ENCODE measurements around the gene YWHAG. TPM values are rescaled to one million over a fixed set of nuclear protein-coding genes. Genes with fewer than 3 reads are reported as not detected.

Gene YWHAG
- total and polyA plus RNA-seq, 9 of the 15 experiments (the other 6 are each of a cell fraction or from before 2014, with no cell fraction given), result 30.4 to 246 (median 94.5) TPM

- TF ChIP-seq PKNOX1 (IDR thresholded peaks at IDR 0.05) (peak; percentile 40; the same call in 1 of the 2 replicates), ZNF277 (CRISPR knock-in tag; IDR thresholded peaks at IDR 0.05; ENCODE audit: borderline replicate concordance) (no peak), ZNF507 (tag; conservative IDR thresholded peaks at IDR 0.05) (no peak), NONO (IDR thresholded peaks at IDR 0.05; ENCODE audit: low read depth in 2 of 2, low read length in 1 of 2) (no peak), SRSF3 (IDR thresholded peaks at IDR 0.05; ENCODE audit: insufficient read depth, low read length) (no peak)
These were observed 2.0 kb downstream of the YWHAG start (continued) for GRCh38 chr7:76356823-76357222.

DNA sequence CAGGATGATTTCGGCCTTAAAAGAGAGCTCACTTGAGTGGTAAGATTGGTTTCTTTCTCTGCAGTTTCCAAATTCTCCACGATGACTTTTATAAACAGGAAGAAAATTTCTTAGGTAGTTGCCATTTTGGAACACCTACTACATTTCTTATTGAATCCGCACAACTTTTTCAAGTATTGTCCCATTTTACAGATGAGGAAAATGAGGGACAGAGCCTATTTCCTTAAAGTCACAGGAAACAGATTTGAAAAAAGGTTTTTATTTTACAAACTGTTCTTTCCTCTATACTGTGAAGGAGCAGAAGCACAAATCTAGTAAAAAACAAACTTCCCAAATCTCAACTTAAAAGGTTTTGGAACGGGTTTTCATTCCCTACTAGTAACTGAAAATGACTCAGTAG lies 2.7 kb downstream of the YWHAG start:
- Histone ChIP-seq H3K4me3 (no peak overlapping the region), H3K4me2 (ENCODE audit: insufficient read depth, low read length) (0 out of 2 replicates have a peak overlapping the region, but pooled peaks have one; percentile 10), H3K9me3 (replicated peaks; ENCODE audit: control insufficient read depth, insufficient read depth, low read depth, low read length) (no peaks in the 10 kb centered on the region), H2AFZ (ENCODE audit: low read depth, low read length) (no peak overlapping the region), H3K9me1 (ENCODE audit: control insufficient read depth, insufficient read depth, low read length) (peaks cover 5% of the 10 kb centered on the region), H3K9ac (ENCODE audit: insufficient read depth in 1 of 2, low read depth in 2 of 2, low read length in 2 of 2) (peak overlapping the region in 1 of 2 experiments; percentile 84; a peak in 1 of 4 replicates), H4K20me1 (replicated peaks; ENCODE audit: control insufficient read depth, insufficient read depth, low read length) (peaks cover 48% of the 10 kb centered on the region), H3K27ac (ENCODE audit: extremely low read depth, low read depth, low read length) (no peak overlapping the region), H3K27me3 (ENCODE audit: control insufficient read depth in 2 of 2, insufficient read depth in 2 of 2, low read length in 2 of 2) (no peaks in the 10 kb centered on the region), H3K79me2 (ENCODE audit: control insufficient read depth, insufficient read depth, low read length) (peaks cover 77% of the 10 kb centered on the region), H3K36me3 (ENCODE audit: control insufficient read depth, insufficient read depth, low read length) (peaks cover 65% of the 10 kb centered on the region), H3K4me1 (replicated peaks in 1 of 2; ENCODE audit: control insufficient read depth in 2 of 2, insufficient read depth in 2 of 2, low read length in 2 of 2) (peaks cover 14 to 25% of the 10 kb centered on the region in 2 experiments)
- ChIA-PET CTCF (ENCODE audit: low intra/inter-chr PET ratio) (no interaction called here), POLR2A (interaction anchor here (0.7 to 2.4 kb wide), 4 partner anchors 8 to 38 kb away, joined by 3 to 15 read pairs (median 4); no protein-coding TSS in a partner anchor)
- FAIRE-seq (no peak), ATAC-seq (no peak), DNase-seq (ENCODE audit: extremely low read depth in 1 of 4, low spot score in 3 of 4) (no peak)
- 53% methylated on average over 4 of the region's 4 CpGs for WGBS (ENCODE audit: insufficient coverage, low coverage, missing lambda C conversion rate)
- in situ Hi-C loops (cut with MboI), result no loop called here
- intact Hi-C loops (cut with micrococcal nuclease), result no loop called here
- BruUV-seq (replicated peaks), result no TSS peak
- TF ChIP-seq ZNF133 (CRISPR knock-in tag; IDR thresholded peaks at IDR 0.05) (no peak), NFE2 (IDR thresholded peaks at IDR 0.05; ENCODE audit: low read depth) (no peak), NBN (IDR thresholded peaks at IDR 0.05; ENCODE audit: low read depth) (no peak), ZNF589 (CRISPR knock-in tag; IDR thresholded peaks at IDR 0.05; ENCODE audit: low read depth) (no peak), STAT6 (CRISPR knock-in tag; IDR thresholded peaks at IDR 0.05) (no peak), DNMT1 (IDR thresholded peaks at IDR 0.05) (no peak)
- TF ChIP-seq, protein P1, sequence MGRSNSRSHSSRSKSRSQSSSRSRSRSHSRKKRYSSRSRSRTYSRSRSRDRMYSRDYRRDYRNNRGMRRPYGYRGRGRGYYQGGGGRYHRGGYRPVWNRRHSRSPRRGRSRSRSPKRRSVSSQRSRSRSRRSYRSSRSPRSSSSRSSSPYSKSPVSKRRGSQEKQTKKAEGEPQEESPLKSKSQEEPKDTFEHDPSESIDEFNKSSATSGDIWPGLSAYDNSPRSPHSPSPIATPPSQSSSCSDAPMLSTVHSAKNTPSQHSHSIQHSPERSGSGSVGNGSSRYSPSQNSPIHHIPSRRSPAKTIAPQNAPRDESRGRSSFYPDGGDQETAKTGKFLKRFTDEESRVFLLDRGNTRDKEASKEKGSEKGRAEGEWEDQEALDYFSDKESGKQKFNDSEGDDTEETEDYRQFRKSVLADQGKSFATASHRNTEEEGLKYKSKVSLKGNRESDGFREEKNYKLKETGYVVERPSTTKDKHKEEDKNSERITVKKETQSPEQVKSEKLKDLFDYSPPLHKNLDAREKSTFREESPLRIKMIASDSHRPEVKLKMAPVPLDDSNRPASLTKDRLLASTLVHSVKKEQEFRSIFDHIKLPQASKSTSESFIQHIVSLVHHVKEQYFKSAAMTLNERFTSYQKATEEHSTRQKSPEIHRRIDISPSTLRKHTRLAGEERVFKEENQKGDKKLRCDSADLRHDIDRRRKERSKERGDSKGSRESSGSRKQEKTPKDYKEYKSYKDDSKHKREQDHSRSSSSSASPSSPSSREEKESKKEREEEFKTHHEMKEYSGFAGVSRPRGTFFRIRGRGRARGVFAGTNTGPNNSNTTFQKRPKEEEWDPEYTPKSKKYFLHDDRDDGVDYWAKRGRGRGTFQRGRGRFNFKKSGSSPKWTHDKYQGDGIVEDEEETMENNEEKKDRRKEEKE (IDR thresholded peaks at IDR 0.05; ENCODE audit: borderline replicate concordance in 1 of 2, control insufficient read depth in 1 of 2, low read depth in 2 of 2, low read length in 1 of 2), result no peak
